ENCODE measurements around the gene EPB41L2.

GRCh38 chr6:131063764-131064272, 773 bp upstream of the EPB41L2 start:
- TF ChIP-seq POLR2AphosphoS5 (IDR thresholded peaks at IDR 0.05) = no peak
- TF ChIP-seq POLR2A (IDR thresholded peaks at IDR 0.05) = no peak
- no peak for TF ChIP-seq CTCF (IDR thresholded peaks at IDR 0.05)
